ENCODE data around the gene TRAK1.
"Not testable (repeated sequence)": the region's sequence is repeated elsewhere in the genome, so short reads cannot be mapped to it uniquely, and the experiment has no call there.

TRAK1 gene

DNA sequence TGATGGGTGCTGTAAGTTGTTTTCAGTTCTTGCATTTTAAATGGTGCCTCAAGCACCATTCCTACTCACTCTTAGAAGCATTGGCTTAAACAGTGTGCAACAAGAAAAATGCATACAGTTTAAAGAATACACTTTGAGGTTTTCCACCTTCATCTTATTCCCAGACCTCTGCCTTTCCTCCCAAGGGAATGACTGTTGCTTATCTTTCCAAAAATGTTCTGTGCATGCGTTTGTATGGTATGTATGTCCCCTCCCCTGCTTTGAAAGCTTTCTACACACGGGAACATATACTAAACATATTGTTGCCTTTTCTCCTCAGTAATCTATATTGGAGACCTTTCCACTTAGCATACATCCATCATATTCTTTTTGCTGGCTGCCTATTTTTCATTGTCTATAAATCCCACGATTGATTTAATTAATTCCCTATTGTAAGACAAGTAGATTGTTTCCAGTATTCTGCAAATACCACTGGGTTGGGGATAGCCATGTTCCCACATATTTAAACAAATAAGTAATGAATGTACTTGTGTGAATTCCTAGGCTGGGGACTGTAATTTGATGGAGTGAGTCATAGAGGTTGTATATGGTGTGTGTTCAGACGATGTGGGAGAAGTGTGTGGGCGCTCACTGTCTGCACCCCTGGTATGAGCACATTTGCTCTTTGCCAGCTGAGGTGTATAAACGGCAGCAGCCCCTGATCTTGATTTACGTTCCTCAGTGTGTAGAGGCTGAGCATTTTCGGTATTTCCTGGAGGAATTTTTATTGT, 5.8 kb downstream of the TRAK1 start:
- DNase-seq (ENCODE audit: low read depth in 1 of 2, low spot score in 1 of 2), result peak in 1 of 2 donors; percentile 26

DNA sequence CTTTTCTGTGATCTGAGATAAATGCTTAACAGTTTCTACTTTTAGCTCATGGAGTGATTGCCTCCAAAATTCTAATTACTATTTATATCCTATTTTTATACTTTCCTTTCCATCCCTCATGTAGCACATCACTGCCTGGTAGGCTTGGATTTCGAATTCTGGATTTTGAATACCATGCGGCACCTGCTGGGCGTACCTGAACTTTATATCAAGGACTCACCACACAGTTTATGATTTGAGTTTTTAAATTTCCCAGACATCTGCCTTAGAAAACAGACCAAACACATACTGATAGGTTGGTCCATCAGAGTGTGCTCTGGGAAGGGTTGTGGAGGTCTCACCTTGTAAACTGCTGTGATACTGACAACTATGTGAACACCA, 6.4 kb downstream of the TRAK1 start:
- no peak for DNase-seq (ENCODE audit: low read depth in 1 of 2, low spot score in 1 of 2)

DNA sequence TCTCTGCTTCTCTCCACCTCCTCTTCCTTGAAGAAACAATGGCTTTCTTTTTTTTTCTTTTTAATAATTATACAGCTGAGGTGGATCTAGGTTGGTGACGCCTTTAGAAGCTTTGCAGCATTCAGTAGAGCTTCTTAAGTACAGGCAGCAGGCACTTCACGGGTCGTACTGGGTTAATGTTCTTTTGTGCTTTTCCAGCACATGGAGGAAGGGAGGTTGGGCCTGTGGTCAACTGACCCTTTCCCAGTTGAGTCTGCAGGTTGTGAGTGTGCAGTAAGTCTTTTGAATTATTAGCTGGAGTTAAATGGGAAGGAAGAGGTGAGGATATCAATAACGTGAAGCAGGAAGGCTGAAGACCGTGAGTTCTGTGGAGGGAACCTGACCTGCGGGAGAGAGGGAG, 7.0 kb downstream of the TRAK1 start:
- DNase-seq (ENCODE audit: low read depth in 1 of 2, low spot score in 1 of 2), result no peak

DNA sequence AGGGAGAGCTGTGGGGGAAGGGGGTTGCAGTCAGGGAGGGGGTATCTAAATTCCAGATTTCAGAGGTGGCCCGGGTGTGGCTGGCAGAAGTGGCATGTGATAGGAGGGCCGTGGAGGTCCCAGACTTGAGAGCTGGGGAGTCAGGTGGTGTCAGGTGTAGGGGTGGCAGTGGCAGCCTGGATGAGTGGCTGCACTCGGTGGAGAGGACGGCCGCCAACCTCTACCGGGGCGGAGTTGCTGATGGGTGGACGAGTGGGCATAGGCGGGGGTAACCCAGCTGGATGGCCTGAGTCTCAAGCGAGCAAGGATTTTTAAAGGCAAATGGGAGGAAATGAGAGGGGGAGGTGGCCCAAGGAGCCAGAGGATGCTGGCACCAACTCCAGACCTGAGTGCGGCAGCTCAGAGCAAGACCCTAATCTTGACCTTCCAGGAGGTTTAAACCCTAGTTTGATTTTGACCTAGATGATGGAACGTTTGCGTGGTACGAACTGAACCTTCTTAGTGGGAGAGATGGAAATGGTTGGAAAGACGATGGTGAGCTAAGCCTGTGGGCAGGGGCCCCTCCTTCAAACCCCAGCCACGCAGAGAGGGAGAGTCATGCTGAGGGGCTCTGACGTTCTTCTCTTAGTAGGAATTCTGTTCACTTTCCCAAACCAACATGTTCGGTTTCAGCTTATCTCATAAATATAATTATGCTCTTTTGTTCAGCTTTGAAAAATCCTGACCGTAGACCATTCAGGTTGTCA, 8.0 kb downstream of the TRAK1 start:
- no peak for DNase-seq (ENCODE audit: low read depth in 1 of 2, low spot score in 1 of 2)

DNA sequence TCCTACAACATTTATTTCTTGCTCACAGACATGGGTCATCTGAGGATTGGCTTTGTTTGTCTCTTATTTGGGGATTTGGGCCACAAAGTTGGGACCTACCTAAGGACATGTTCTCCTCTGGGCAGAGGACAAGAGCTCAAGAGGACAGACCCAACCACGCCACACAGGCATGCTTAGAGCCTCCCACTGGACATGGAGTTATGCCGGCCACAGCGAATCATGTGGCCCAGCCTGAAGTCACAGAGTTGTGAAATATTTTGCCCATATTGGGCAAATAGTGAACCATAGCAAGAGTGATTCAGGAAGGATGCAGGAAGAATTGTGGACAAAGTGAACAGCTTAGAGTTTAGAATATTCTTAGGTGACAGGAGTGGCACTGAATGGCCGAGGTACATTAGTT, 9.9 kb downstream of the TRAK1 start:
- no peak for DNase-seq (ENCODE audit: low read depth in 1 of 2, low spot score in 1 of 2)

DNA sequence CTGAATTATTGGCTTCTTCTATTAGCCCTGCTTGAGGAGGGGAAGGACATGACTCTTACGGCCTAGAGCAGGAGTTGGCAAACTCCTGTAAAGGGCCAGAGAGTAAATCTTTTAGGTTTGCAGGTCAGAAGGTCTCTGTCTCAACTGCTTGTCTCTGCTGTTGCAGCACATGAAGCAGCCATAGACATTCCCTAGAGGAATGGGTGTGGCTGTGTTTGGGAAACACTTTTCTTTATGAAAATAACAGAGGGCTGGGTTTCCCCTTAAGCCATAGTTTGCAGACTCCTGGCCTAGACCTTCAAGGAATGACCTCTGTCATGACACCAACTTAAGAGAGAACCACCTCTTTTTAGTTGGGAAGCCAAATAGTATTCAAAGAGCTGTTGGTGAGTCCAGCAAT, 10.3 kb downstream of the TRAK1 start:
- DNase-seq (ENCODE audit: low read depth in 1 of 2, low spot score in 1 of 2), result no peak

DNA sequence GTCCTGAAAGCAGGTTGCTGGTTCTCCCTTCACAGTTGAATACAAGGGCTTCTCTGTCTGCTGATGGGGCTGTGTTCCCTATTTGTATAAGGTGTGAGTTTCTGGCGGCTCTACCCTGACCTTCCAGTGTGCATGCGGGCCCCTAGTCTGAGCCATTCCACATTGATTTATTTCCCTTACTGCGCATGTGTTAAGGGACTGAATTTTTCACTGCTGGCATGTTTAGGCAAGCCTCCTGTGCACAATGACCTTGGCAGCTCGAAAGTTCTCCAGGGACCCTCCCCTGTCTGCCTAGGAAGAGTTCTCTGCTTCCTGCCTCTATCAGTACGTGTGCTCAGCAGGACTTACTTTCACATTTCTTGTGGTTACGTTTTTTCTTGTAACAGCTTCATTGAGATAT, 11.4 kb downstream of the TRAK1 start:
- DNase-seq (ENCODE audit: low read depth in 1 of 2, low spot score in 1 of 2), result no peak

DNA sequence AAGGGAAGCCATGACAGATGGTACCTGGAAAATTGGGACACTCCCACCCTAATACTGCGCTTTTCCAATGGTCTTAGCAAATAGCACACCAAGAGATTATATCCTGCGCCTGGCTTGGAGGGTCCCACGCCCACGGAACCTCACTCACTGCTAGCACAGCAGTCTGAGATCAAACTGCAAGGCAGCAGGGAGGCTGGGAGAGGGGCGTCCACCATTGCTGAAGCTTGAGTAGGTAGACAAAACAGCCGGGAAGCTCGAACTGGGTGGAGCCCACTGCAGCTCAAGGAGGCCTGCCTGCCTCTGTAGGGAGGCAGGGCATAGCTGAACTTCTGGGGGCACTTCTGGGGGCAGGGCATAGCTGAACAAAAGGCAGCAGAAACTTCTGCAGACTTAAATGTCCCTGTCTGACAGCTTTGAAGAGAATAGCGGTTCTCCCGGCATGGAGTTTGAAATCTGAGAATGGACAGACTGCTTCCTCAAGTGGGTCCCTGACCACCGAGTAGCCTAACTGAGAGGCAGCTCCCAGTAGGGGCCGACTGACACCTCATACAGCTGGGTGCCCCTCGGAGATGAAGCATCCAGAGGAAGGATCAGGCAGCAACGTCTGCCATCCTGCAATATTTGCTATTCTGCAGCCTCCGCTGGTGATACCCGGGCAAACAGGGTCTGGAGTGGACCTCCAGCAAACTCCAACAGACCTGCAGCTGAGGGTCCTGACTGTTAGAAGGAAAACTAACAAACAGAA, 12.9 kb downstream of the TRAK1 start:
- not testable (repeated sequence) for DNase-seq (ENCODE audit: low read depth in 1 of 2, low spot score in 1 of 2)

DNA sequence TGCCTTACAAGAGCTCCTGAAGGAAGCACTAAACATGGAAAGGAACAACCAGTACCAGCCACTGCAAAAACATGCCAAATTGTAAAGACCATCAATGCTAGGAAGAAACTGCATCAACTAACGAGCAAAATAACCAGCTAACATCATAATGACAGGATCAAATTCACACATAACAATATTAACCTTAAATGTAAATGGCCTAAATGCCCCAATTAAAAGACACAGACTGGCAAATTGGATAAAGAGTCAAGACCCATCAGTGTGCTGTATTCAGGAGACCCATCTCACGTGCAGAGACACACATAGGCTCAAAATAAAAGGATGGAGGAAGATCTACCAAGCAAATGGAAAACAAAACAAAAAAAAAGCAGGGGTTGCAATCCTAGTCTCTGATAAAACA, 14.8 kb downstream of the TRAK1 start:
- not testable (repeated sequence) for DNase-seq (ENCODE audit: low read depth in 1 of 2, low spot score in 1 of 2)

DNA sequence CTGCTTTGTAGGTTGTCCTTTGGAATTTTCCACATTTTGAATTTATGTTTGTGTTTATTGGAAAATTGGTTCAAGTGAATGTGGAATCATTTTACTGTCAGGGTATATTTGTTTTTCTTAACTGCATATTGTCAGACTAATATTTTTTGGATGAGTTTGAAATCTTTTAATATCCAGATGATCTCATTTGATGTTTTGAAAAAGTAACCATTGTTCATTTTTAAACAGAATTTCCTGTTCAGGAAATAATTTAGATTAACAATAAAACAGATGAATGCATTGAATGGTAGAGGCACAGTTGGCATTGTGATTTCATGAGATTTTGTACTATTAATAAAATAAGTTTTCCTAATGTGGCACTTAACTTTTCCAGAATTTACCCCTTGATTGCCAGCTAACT, 15.5 kb downstream of the TRAK1 start:
- DNase-seq (ENCODE audit: low read depth in 1 of 2, low spot score in 1 of 2), result no peak

DNA sequence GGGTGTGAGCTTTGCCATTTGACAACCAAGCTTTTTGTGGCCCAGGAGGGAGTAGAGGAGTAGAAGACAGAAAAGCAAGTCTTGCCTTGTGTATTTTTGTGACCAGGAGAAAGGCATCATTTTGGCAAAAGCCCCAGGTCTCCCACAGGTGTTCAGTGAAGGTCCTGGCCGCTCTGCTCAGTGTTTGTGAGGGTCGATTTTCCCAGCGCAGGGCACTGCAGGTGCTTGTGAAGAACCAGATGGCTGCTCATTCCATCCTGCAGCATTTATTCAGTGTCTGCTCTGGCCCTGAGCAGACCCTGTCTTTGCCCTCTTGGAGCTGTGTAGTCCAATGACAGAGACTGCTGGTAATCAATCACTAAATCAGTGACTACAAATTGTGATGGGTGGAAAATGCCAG, 19.5 kb downstream of the TRAK1 start:
- DNase-seq (ENCODE audit: low read depth in 1 of 2, low spot score in 1 of 2), result no peak

DNA sequence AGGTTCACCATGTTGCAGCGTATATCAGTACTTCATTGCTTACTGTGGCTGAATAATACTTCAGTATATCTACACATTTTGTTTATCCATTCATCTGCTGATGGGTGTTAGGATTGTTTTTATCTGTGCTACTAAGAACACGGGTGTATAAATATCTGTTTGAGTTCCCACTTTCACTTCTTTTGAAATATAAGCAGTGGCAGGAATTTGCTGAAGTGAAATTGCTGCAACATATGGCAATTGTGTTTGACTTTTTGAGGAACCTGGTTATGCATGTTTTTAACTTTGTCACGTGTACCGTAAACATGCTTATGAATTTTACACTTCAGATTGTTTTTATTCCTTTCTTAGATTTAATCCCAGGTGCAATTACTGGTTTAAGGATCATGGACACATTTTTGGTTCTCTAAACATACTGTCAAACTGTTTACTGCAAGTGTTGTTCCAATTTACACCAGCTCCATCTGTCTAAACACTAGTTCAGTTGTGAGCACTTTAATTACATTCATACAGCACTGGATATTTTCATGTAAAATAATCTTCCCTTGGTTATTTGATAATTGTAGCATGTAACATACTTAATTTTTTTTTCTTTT, 23.1 kb downstream of the TRAK1 start:
- no peak for DNase-seq (ENCODE audit: low read depth in 1 of 2, low spot score in 1 of 2)

DNA sequence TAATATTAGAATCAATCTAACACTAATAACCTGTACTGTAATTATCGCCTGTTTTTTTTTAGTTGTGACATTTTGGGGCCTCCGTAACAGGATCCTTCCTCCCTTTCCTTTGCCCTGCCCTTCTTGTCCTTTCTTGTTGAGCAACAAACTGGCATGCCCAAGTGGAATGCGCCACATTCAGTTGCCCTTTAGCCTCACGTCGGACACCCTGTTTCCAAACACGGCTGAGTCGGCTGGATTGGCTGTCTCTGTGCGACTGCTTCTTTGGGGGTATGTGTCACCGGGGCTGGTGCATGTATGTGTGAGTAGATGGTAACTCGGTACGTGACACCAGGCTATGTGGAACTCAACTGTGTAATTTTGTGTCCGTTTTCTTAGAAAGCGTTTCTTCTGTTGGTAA, 24.1 kb downstream of the TRAK1 start:
- DNase-seq (ENCODE audit: low read depth in 1 of 2, low spot score in 1 of 2), result no peak

DNA sequence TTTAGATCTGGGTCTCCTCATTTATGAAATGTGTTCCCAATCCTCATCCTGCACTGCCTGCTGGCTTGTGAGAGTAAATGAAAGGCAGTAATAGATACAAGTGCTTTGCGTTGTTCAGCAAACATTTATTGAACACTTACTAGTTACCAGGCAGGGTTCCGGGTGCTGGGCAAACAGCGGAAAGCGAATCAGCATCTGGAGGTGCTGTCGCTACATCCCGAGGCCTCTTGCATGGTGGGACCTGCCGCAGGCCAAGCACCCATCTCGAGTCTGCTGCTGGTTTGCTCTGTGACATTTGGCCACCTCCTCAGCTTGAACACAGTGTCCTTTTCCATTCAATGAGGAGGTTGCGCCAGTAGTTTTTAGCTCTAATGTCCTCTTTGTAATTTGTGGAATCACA, 24.8 kb downstream of the TRAK1 start:
- no peak for DNase-seq (ENCODE audit: low read depth in 1 of 2, low spot score in 1 of 2)

DNA sequence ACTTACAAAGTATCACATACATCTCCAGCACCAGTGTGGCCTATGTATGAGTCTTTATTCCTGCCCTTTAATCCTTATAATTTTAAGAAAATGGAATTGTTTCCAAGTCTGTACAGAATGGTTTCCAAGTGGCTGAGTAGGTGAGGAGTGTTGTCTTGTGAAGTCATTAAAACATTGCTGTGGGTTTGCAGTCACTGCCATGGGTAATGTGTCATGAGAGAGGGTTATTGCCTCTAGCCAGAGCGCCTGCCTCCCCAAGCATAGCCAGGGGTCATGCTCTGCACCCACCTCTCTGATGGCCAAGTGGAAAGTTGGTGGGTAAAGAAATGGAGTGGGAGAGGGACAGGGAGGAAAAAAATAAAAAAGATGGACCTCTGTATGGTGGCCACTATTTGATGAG, 25.3 kb downstream of the TRAK1 start:
- no peak for DNase-seq (ENCODE audit: low read depth in 1 of 2, low spot score in 1 of 2)

DNA sequence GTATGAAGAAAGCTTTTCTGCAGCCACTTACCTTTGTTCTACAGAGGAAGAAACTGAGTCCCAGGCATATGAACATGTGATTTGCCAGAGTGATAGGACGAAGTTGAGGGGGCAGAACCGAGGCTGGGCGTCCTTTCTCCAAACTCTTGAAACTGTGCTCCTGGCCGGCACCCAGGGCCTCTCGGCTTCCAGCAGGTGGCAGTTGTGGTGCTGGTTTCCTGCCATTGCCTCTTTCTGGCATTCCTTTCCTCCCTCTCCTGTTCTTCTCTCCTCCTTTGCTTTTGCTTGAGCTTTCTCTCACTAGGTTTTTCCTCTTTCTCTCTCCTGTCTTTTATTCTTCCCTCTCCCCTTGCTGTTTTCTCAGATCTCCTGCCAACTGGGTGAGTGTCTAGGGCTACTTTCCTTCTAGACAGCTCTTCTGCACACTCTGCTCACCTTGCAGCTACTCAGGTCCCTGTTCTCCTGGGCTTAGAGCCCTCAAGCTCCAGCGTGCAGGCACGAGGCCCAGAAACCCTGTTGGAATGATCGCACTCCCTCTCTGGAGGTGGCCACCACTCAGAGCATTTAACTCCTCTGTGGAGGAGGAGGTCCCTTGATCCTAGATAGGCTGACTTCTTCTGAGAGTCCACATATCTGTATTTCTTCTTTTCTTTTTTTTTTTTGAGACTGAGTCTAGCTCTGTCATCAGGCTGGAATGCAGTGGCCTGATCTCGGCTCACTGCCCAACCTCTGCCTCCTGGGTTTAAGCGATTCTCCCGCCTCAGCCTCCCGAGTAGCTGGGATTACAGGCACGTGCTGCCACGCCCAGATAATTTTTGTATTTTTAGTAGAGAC, 26.2 kb downstream of the TRAK1 start:
- no peak for DNase-seq (ENCODE audit: low read depth in 1 of 2, low spot score in 1 of 2)

DNA sequence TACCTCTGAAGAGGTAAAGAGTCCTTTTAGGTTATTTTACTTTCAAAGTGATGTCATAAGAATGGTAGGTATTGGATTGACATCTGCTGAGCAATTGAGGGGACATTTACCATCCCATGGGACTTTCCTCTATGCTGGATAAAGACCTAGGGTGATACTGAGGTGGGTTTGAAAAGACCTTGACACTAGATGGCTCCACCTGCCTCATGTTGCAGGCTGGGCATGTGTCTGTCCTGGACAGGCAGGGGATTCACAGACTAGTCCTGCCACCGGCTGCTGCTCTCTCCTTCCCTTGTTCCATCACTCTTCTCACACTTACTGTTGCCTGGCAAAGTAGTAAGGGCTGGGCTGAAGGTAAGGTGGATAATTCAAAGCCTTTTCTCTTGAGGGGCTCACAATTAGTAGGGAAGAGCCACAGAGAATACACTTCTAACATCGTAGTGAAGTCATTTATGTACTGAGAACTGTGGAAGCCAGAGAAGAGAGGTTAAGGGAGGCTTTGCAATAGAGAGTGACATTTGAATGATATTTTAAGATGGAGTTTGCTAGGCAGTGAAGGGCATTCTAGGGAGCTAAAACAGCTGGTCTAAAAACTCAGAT, 27.7 kb downstream of the TRAK1 start:
- DNase-seq (ENCODE audit: low read depth in 1 of 2, low spot score in 1 of 2), result no peak

DNA sequence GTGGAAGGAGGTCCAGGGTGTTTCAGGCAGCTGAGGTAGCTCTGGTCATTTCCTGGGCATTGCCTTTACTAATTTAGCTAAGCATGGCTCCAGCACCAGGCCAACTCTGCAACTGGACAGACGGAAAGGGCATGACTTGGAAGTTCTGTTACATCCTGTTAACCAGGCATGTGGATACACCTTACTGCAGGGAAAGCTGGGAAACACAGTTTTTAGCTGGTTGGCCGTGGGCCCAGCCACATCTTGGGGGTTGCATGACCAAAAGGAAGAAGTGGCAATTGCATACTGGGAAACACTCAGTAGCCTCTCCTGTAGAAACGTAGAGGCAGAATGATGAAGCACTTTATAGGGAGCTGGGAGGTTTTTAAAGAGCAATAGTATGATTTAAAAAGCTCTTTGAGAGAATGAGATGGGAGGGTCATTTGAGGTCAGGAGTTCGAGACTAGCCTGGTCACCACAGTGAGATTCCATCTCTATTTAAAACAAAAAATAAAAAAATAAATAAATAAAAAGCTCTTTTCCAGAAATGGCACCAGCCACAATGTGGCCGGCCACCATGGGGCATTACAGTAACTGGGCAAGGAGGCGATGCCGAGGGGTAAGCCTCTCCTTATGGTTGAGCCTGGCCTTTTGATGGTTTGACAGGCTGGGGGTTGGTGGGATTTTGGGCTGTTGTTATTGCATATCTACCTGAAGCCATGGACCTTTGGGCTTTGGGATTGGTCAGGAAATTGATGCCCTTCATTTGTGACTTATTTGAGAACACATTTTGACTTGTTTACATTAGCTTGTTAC, 28.6 kb downstream of the TRAK1 start:
- no peak for DNase-seq (ENCODE audit: low read depth in 1 of 2, low spot score in 1 of 2)

DNA sequence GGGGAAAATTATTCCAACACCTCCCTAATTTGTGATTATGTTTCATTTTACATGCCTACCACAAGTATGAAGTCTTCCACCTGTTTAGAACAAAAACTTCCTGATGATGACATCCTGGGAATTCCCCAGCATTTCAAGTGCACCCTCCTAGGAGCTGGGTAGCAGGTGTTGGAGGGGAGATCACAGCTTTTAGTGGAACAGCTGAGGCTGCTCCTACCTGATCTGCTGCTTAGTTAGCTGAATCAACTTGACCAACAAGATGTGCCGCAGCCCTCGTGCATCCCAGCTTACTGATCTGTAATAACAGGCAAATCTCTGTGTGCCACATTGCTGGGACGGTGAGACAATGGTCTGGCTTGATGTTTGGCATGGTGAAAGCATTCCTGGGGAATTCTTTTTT, 29.7 kb downstream of the TRAK1 start:
- no peak for DNase-seq (ENCODE audit: low read depth in 1 of 2, low spot score in 1 of 2)
